Suprapubic skin (tissue), 3 donors: ENCODE data around the gene PLP2.

ENCODE experiments used
- CTCF ChIP-seq, 2 donors: fragments of 200-600 bp in 1 of 2; fragments of 450-650 bp in 1 of 2; sonication (generic) in 1 of 2; IDR thresholded peaks; one replicate each; pipeline ENCODE4 v1.5.1; 2016 to 2019; ENCODE audit warnings: antibody characterized with exemption in 2 of 2, mild to moderate bottlenecking in 1 of 2, moderate library complexity in 1 of 2
- POLR2A ChIP-seq, 2 donors: fragments of 450-650 bp; IDR thresholded peaks; one replicate each; pipeline ENCODE4 v1.6.1; 2017; ENCODE audit warnings: antibody characterized with exemption in 2 of 2, mild to moderate bottlenecking in 2 of 2, moderate library complexity in 2 of 2

GRCh38 chrX:49187028-49187394, 15.3 kb downstream of the PLP2 start:
- TF ChIP-seq CTCF (IDR thresholded peaks at IDR 0.05) (no peak), POLR2A (IDR thresholded peaks at IDR 0.05) (no peak)
